ENCODE data around the gene TUT1.

- TF ChIP-seq CTCF (IDR thresholded peaks at IDR 0.05) = no peak
- no peak for TF ChIP-seq POLR2AphosphoS5 (IDR thresholded peaks at IDR 0.05; ENCODE audit: low read depth, low read length)
- no peak for TF ChIP-seq REST (IDR thresholded peaks at IDR 0.05; ENCODE audit: insufficient read depth in 1 of 2, low read depth in 2 of 2, low read length in 1 of 2)
- no peak for TF ChIP-seq TCF7L2 (IDR thresholded peaks at IDR 0.05; ENCODE audit: low read depth, low read length)
- no peak for TF ChIP-seq SIN3A (IDR thresholded peaks at IDR 0.05; ENCODE audit: borderline replicate concordance, insufficient read depth, low read depth, low read length)
Observed at GRCh38 chr11:62553839-62554361, 37.4 kb downstream of the TUT1 start.

All from Panc1 (cell line).